ENCODE results near the gene SENP6. TPM values are rescaled to one million over a fixed set of nuclear protein-coding genes. Genes with fewer than 3 reads are reported as not detected.
A peak's percentile ranks its signal among the peaks of the same experiment; 100 is the strongest.

The SENP6 gene
- total RNA-seq, 1 donor from 2014 or later: 202 TPM

DNA sequence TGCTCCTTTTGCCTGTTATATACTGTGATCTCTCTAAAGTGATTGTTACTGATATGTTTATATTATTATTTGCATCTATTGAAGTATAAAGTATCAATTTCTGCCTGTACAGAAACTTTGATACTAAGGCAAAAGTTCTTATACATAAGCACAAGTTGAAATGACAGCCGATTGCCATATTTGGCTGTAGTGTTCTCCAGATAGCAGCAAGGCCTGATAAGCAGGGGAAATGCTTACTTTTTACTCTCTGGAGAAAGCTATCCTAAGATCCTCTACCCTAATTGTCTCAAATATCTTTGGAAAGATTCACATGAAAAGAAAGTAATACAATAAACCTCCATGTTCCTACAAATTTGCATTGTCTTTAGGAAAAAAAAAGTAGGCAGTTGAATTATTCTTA lies 31.4 kb downstream of the SENP6 start:
- Mint-ChIP-seq H3K27me3 (ENCODE audit: insufficient read depth, low read depth) (no peaks in the 10 kb centered on the region), H3K36me3 (peaks cover 24% of the 10 kb centered on the region), H3K4me1 (no peaks in the 10 kb centered on the region), H3K4me3 (no peak overlapping the region), H3K27ac (no peak overlapping the region), H3K9me3 (no peaks in the 10 kb centered on the region)
- Histone ChIP-seq H3K4me1 (no peaks in the 10 kb centered on the region), H3F3A (ENCODE audit: low read depth) (peaks cover 5% of the 10 kb centered on the region), H3K9ac (no peak overlapping the region), H3K4me2 (no peak overlapping the region), H3K79me2 (ENCODE audit: low read depth) (peaks cover 51% of the 10 kb centered on the region), H3K4me3 (no peak overlapping the region), H3K36me3 (peaks cover 36% of the 10 kb centered on the region), H3K27me3 (no peaks in the 10 kb centered on the region), H3K27ac (no peak overlapping the region), H2AFZ (replicated peaks) (no peak overlapping the region), H3K9me3 (ENCODE audit: low read depth) (no peaks in the 10 kb centered on the region), H4K20me1 (ENCODE audit: low read depth) (peaks cover 4% of the 10 kb centered on the region)
- TF ChIP-seq EZH2 (IDR thresholded peaks at IDR 0.05) (no peak), EZH2phosphoT487 (IDR thresholded peaks at IDR 0.05) (no peak), CTCF (IDR thresholded peaks at IDR 0.05) (no peak)
- no peak for DNase-seq (ENCODE audit: low spot score)

DNA sequence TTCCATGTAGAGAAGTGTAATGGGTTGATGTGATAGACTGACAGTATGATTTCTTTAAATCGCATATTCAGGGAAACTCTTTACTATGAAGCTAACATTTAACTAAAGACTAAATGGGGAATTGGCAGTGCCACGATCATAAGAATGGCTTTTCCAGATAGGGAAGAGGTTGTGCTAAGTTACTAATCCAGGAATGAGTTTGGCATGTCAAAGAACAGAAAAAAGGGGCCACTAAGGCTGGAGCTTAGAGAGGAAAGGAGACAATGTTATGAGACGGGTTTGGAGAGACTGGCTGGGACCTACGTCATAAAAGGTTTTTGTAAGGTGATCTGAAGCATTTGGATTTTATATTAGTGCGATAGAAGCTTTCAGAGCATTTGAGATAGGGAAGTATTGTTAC lies 40.6 kb downstream of the SENP6 start:
- Histone ChIP-seq H3F3A (ENCODE audit: low read depth) (peaks cover 8% of the 10 kb centered on the region), H3K4me3 (no peak overlapping the region), H3K9ac (no peak overlapping the region), H3K4me1 (peaks cover 21% of the 10 kb centered on the region), H2AFZ (replicated peaks) (no peak overlapping the region), H3K9me3 (ENCODE audit: low read depth) (no peaks in the 10 kb centered on the region), H3K4me2 (no peak overlapping the region), H3K36me3 (peaks cover 28% of the 10 kb centered on the region), H3K79me2 (ENCODE audit: low read depth) (peaks cover 10% of the 10 kb centered on the region), H3K27me3 (no peaks in the 10 kb centered on the region), H4K20me1 (ENCODE audit: low read depth) (peaks cover 4% of the 10 kb centered on the region), H3K27ac (peak overlapping the region; percentile 60)
- Mint-ChIP-seq H3K27ac (no peak overlapping the region), H3K27me3 (ENCODE audit: insufficient read depth, low read depth) (no peaks in the 10 kb centered on the region), H3K9me3 (no peaks in the 10 kb centered on the region), H3K36me3 (peaks cover 49% of the 10 kb centered on the region), H3K4me1 (peaks cover 3% of the 10 kb centered on the region), H3K4me3 (no peak overlapping the region)
- peak; percentile 5 for DNase-seq (ENCODE audit: low spot score)
- TF ChIP-seq EZH2phosphoT487 (IDR thresholded peaks at IDR 0.05) (no peak), CTCF (IDR thresholded peaks at IDR 0.05) (no peak), EZH2 (IDR thresholded peaks at IDR 0.05) (no peak)

- H3K36me3 ChIP-seq: peaks cover 37% of the 10 kb centered on the region
- DNase-seq (ENCODE audit: low spot score): no peak
- Mint-ChIP-seq H3K36me3 (peaks cover 47% of the 10 kb centered on the region), H3K27ac (no peak overlapping the region), H3K9me3 (no peaks in the 10 kb centered on the region), H3K4me3 (no peak overlapping the region), H3K27me3 (ENCODE audit: insufficient read depth, low read depth) (no peaks in the 10 kb centered on the region), H3K4me1 (peaks cover 3% of the 10 kb centered on the region)
- TF ChIP-seq EZH2phosphoT487 (IDR thresholded peaks at IDR 0.05) (no peak), EZH2 (IDR thresholded peaks at IDR 0.05) (no peak), CTCF (IDR thresholded peaks at IDR 0.05) (no peak)
- peaks cover 4% of the 10 kb centered on the region for H4K20me1 ChIP-seq (ENCODE audit: low read depth)
- no peaks in the 10 kb centered on the region for H3K9me3 ChIP-seq (ENCODE audit: low read depth)
- peaks cover 21% of the 10 kb centered on the region for H3K4me1 ChIP-seq
- H3K4me2 ChIP-seq: no peak overlapping the region
- H3F3A ChIP-seq (ENCODE audit: low read depth): peaks cover 8% of the 10 kb centered on the region
- peak overlapping the region; percentile 60 for H3K27ac ChIP-seq
- no peak overlapping the region for H2AFZ ChIP-seq (replicated peaks)
- peaks cover 10% of the 10 kb centered on the region for H3K79me2 ChIP-seq (ENCODE audit: low read depth)
- H3K9ac ChIP-seq: no peak overlapping the region
- no peaks in the 10 kb centered on the region for H3K27me3 ChIP-seq
- H3K4me3 ChIP-seq: no peak overlapping the region
Observed at GRCh38 chr6:75643173-75643572, 41.5 kb downstream of the SENP6 start.
